ENCODE data around the gene EGFR. TPM values are rescaled to one million over a fixed set of nuclear protein-coding genes. Genes with fewer than 3 reads are reported as not detected.
A peak's percentile ranks its signal among the peaks of the same experiment; 100 is the strongest.

Gene EGFR
- total RNA-seq, 2 experiments from 2014 or later, result not detected

DNA sequence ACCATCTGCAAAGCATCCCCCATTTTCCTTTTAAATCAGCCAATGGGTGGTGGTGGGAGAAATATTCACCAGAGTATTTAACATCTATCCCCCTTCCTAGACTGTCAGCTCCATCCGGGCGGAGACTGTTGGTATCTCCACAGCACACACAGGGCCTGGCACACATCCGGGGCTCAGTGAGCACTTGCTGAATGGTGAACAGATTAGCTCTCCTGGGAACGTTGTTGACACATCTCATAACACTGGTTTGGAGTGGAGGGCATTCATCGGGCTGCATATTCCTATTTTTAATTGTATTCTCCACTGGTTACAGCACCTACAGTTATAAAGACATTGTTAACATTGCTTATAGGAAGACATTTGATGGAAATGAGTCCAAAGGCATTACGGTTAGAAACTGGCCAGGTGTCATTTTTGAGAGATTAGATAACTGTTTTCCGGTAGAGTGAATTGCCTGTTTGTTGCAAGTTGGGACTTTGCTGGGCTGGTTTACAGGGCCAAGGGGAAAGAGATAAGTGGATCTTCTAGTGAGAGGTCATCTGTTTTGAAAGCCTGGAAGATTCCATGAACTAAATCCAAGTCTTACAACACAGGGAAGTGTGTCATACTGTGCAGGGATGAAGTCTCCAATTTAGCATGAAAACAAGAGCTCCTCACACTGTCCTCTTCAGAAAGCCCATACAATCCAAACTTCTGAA, 101.8 kb downstream of the EGFR start:
- H3K27ac Mint-ChIP-seq, result no peak overlapping the region
- no peaks in the 10 kb centered on the region for H3K4me1 Mint-ChIP-seq (ENCODE audit: low read depth)
- no peak overlapping the region for H3K4me3 Mint-ChIP-seq
- intact Hi-C loops (cut with micrococcal nuclease), result no loop called here
- H3K36me3 Mint-ChIP-seq, result no peaks in the 10 kb centered on the region
- ChIA-PET POLR2A (no interaction called here), CTCF (no interaction called here)
- no peaks in the 10 kb centered on the region for H3K9me3 Mint-ChIP-seq
- peaks cover 5% of the 10 kb centered on the region for H3K27me3 Mint-ChIP-seq
- DNase-seq, result no peak

DNA sequence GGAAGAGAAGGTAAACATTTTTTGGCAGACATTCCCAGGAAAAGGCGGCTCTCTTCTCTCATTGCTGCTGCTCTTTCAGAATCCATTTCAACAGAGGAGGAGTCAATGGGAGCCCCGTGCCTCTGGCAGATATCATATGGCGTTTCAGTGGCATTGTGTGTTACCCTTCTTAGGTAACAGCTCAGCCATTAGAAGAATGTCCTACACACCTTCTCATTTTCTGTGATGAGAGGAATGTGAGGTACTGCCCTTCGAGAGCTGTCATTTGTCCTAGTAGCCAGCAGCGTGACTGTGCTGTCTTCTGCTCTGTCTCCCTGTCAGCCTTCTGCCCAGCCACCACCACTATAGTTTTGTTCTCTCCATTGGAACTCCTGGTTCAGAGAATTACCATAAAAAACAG, 102.4 kb downstream of the EGFR start:
- DNase-seq, result no peak
- H3K27me3 Mint-ChIP-seq, result peaks cover 11% of the 10 kb centered on the region
- ChIA-PET POLR2A (no interaction called here), CTCF (no interaction called here)
- H3K9me3 Mint-ChIP-seq, result no peaks in the 10 kb centered on the region
- no peaks in the 10 kb centered on the region for H3K4me1 Mint-ChIP-seq (ENCODE audit: low read depth)
- no peaks in the 10 kb centered on the region for H3K36me3 Mint-ChIP-seq
- no peak overlapping the region for H3K4me3 Mint-ChIP-seq
- no peak overlapping the region for H3K27ac Mint-ChIP-seq
- intact Hi-C loops (cut with micrococcal nuclease), result no loop called here

DNA sequence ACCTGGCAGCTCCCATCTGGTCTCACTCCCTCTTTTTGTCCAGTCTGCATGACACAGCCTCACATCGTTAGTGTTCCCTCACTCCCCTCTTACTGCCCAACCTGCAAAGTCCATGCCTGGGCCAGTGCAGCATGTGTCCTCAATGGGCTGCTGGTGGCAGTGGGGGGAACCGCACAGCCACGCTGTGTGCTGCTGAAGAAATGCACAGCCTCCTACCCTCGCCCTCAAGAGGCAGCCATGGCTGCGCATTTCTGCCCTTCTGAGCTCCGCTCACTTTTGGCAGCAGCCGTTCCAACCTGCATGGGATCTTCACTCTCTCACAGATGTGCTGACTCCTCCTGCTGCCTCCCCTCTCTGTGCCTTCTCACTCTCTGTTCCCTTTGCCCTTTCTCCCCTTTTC, 103.4 kb downstream of the EGFR start:
- CTCF ChIA-PET, result no interaction called here
- H3K36me3 Mint-ChIP-seq, result no peaks in the 10 kb centered on the region
- peaks cover 11% of the 10 kb centered on the region for H3K27me3 Mint-ChIP-seq
- H3K4me3 Mint-ChIP-seq, result no peak overlapping the region
- no peaks in the 10 kb centered on the region for H3K9me3 Mint-ChIP-seq
- no peak for DNase-seq
- no peaks in the 10 kb centered on the region for H3K4me1 Mint-ChIP-seq (ENCODE audit: low read depth)
- intact Hi-C loops (cut with micrococcal nuclease), result no loop called here
- H3K27ac Mint-ChIP-seq, result no peak overlapping the region
- POLR2A ChIA-PET, result no interaction called here

DNA sequence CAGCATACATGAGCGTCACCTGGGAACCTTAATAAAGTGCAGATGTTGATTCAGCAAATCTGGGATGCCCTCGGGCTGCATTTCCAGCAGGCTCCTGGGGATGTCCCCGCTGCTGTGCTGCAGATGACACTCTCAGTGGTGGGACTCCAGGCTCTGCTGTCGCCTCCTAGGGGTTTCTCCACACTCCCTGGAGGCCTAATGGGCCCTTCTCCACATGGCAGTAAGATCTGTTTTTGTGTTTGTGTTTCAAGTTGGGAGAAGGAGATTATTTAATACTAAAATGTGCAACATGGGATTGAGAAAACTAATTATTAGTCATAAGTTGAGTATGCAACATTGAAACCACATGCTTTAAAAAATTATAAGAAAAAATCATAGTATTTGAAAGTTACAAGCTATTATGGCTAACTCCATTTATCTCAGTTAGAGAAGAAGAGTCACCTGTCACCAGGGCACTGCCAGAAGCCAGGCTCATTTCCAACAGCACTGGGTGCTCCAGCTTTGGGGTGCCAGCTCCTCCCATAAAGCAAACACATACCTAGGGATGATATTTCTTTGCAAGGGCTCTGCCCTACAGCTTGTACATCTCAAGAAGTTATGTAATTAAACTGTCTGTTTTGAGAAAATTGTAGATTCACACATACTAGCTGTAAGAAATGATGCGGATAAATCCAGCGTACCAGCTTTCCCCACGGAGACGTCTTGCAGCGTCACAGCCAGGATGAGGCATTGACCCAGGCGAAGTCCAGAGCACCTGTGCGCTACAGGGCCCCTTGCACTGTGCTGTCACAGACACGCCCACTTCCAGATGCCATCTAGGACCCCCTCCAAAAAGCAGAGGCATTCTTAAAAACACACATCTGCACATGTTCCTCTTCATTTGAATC, 106.4 kb downstream of the EGFR start:
- Mint-ChIP-seq H3K36me3 (no peaks in the 10 kb centered on the region), H3K9me3 (no peaks in the 10 kb centered on the region), H3K4me3 (no peak overlapping the region), H3K27me3 (peaks cover 13% of the 10 kb centered on the region), H3K4me1 (ENCODE audit: low read depth) (peaks cover under 1% of the 10 kb centered on the region), H3K27ac (no peak overlapping the region)
- DNase-seq, result no peak
- ChIA-PET CTCF (interaction anchor here (0.7 to 0.9 kb wide), 2 partner anchors 129 to 130 kb away, joined by 3 to 4 read pairs; no protein-coding TSS in a partner anchor), POLR2A (no interaction called here)
- intact Hi-C loops (cut with micrococcal nuclease), result no loop called here

DNA sequence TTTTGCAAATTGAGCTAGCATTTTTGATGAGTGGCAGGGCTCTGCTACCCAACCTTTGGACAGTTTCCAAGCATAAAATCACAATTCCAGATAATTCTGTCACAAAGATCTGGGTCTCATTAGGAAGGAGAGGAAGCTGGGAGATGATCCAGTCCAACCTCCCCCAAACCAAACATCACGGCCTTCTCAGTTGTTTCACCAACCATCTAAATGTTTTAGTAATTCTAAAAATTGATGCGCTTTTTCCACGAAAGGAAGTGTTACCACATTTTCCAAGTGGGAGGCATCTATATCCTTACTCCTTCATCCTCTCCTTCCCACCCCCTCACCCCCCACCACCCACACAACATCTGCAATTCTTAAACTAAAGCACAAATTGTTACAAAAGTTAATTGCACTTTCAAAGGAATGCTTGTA, 108.3 kb downstream of the EGFR start:
- peaks cover 4% of the 10 kb centered on the region for H3K4me1 Mint-ChIP-seq (ENCODE audit: low read depth)
- H3K36me3 Mint-ChIP-seq, result no peaks in the 10 kb centered on the region
- CTCF ChIA-PET, result no interaction called here
- H3K4me3 Mint-ChIP-seq, result no peak overlapping the region
- no peak for DNase-seq
- intact Hi-C loops (cut with micrococcal nuclease), result no loop called here
- POLR2A ChIA-PET, result no interaction called here
- H3K27me3 Mint-ChIP-seq, result peaks cover 13% of the 10 kb centered on the region
- no peaks in the 10 kb centered on the region for H3K9me3 Mint-ChIP-seq
- H3K27ac Mint-ChIP-seq, result no peak overlapping the region

- H3K4me1 Mint-ChIP-seq (ENCODE audit: low read depth), result peaks cover 6% of the 10 kb centered on the region
- no peaks in the 10 kb centered on the region for H3K36me3 Mint-ChIP-seq
- POLR2A ChIA-PET, result no interaction called here
- no peaks in the 10 kb centered on the region for H3K9me3 Mint-ChIP-seq
- intact Hi-C loops (cut with micrococcal nuclease), result no loop called here
- CTCF ChIA-PET, result no interaction called here
- DNase-seq, result no peak
- H3K27me3 Mint-ChIP-seq, result peaks cover 13% of the 10 kb centered on the region
- H3K4me3 Mint-ChIP-seq, result no peak overlapping the region
- no peak overlapping the region for H3K27ac Mint-ChIP-seq
Measured at GRCh38 chr7:55127622-55128081, 108.8 kb downstream of the EGFR start.

- H3K27ac Mint-ChIP-seq, result no peak overlapping the region
- H3K4me1 Mint-ChIP-seq (ENCODE audit: low read depth), result peaks cover 17% of the 10 kb centered on the region
- no peak for DNase-seq
- H3K4me3 Mint-ChIP-seq, result no peak overlapping the region
- ChIA-PET CTCF (no interaction called here), POLR2A (no interaction called here)
- intact Hi-C loops (cut with micrococcal nuclease), result no loop called here
- no peaks in the 10 kb centered on the region for H3K9me3 Mint-ChIP-seq
- no peaks in the 10 kb centered on the region for H3K36me3 Mint-ChIP-seq
- H3K27me3 Mint-ChIP-seq, result peaks cover 22% of the 10 kb centered on the region
Measured at GRCh38 chr7:55128693-55129394, 110.0 kb downstream of the EGFR start.

DNA sequence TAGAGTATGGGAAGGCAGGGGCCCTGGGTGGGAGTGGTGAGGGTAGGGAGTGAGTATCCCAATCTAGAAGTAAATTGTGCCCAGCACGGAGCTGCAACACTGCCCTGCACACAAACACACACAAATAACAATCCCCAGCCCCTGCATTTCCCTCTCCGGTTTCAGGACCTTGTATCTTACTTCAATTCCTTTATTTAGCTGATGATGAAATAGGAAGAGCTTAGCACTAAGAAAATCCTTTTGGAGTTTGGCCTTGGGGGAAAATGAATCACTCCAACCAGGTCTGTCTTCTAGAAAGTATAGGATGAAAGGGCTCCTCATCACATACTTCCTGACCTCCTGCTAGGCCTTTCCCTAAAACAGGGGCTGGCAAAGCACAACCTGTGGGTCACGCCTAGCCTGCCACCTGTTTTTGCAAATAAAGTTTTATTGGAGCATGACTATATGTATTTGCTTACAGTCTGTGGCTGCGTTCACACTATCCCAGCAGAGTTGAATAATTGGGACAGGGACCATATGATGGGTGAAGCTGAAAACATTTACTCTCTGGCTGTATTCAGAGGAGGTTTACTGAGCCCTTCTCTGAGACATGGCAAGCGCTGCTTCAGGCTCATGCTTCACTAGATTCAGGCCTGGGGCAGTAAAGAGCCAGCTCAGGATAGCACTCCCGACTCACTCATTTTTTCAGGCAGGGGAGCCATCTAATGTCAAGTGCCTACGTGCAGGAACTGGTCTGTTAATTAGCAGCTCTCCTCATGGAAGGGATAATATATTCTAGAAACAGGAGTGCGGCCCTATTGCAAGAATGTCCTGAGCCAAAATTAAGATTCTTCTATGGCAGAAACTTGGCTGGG, 111.0 kb downstream of the EGFR start:
- intact Hi-C loops (cut with micrococcal nuclease), result loop anchor here (5.0 kb wide), 4 partner anchors 42 to 327 kb away; partner anchors contain the start of gene LANCL2
- Mint-ChIP-seq H3K9me3 (no peaks in the 10 kb centered on the region), H3K4me1 (ENCODE audit: low read depth) (peaks cover 19% of the 10 kb centered on the region), H3K36me3 (no peaks in the 10 kb centered on the region), H3K27ac (no peak overlapping the region), H3K4me3 (no peak overlapping the region), H3K27me3 (peaks cover 23% of the 10 kb centered on the region)
- ChIA-PET CTCF (no interaction called here), POLR2A (no interaction called here)
- DNase-seq, result no peak

GRCh38 chr7:55130395-55131141, 111.8 kb downstream of the EGFR start:
- H3K27me3 Mint-ChIP-seq, result peaks cover 23% of the 10 kb centered on the region
- peaks cover 19% of the 10 kb centered on the region for H3K4me1 Mint-ChIP-seq (ENCODE audit: low read depth)
- H3K9me3 Mint-ChIP-seq, result no peaks in the 10 kb centered on the region
- H3K36me3 Mint-ChIP-seq, result no peaks in the 10 kb centered on the region
- H3K27ac Mint-ChIP-seq, result no peak overlapping the region
- H3K4me3 Mint-ChIP-seq, result no peak overlapping the region
- ChIA-PET POLR2A (no interaction called here), CTCF (no interaction called here)
- peak; percentile 13 for DNase-seq
- intact Hi-C loops (cut with micrococcal nuclease), result loop anchor here (5.0 kb wide), 4 partner anchors 43 to 328 kb away; partner anchors contain the start of gene LANCL2

DNA sequence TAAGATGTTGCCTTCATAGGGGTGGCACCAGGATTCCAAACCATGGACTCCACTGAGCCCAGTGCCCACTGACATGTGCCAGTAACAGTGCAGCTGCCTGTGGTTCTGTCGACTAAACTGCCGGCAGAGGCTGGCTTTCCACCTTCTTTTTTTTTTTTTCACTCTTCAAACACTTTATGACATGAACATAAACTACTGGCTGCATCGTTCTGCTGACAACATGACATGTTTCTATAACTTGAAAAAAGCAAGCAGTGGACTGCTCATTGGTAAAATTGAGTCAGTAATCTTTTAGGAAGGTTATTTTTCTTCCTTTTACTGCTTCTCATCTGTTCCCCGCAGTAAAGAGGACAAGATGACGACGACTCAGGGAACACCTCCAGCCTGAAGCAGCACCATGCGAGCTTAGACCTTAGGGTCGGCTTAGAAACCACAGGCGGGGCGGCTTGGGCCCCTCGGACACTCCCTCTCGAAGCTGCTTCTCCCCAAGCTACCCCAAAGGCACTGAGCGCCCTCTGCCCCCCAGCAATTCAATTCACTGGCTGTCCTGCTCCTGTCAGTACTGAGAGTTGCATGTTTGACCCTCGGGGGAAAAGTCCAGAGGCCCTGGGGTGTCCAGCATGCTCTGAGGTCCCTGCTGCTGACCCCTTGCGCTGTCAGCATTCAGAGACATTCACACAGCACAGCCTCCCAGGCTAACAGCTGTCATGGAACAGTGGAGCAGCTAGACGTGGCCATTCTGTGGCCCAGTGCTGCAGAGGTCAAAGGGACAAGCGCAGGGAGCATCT, 112.5 kb downstream of the EGFR start:
- peaks cover 17% of the 10 kb centered on the region for H3K27me3 Mint-ChIP-seq
- ChIA-PET CTCF (interaction anchor here (0.5 kb wide), 1 partner anchor 1936 kb away, joined by 3 read pairs; no protein-coding TSS in a partner anchor), POLR2A (no interaction called here)
- no peak overlapping the region for H3K27ac Mint-ChIP-seq
- DNase-seq, result no peak
- H3K36me3 Mint-ChIP-seq, result no peaks in the 10 kb centered on the region
- no peak overlapping the region for H3K4me3 Mint-ChIP-seq
- intact Hi-C loops (cut with micrococcal nuclease), result loop anchor here (5.0 kb wide), 4 partner anchors 44 to 329 kb away; partner anchors contain the start of gene LANCL2
- H3K4me1 Mint-ChIP-seq (ENCODE audit: low read depth), result peaks cover 20% of the 10 kb centered on the region
- no peaks in the 10 kb centered on the region for H3K9me3 Mint-ChIP-seq
